SK-N-MC (cell line): Measurements from ENCODE around the gene TRHDE.

Experiments
- EZH2 ChIP-seq: fragments of 200-600 bp; sonication (generic); IDR thresholded peaks from one replicate; pipeline ENCODE4 v1.6.1; 2017; ENCODE audit warnings: antibody characterized with exemption
- FOXP2 ChIP-seq: optimal IDR thresholded peaks from 2 replicates; pipeline ENCODE3; 2011; ENCODE audit warnings: mild to moderate bottlenecking, moderate library complexity; ENCODE audit not compliant: insufficient read depth; ENCODE audit errors: extremely low read length, control extremely low read depth
- POLR2AphosphoS5 ChIP-seq: IDR thresholded peaks from 2 replicates; pipeline ENCODE4 v1.6.1; 2012; ENCODE audit warnings: mild to moderate bottlenecking, low read depth, low read length, borderline replicate concordance

DNA sequence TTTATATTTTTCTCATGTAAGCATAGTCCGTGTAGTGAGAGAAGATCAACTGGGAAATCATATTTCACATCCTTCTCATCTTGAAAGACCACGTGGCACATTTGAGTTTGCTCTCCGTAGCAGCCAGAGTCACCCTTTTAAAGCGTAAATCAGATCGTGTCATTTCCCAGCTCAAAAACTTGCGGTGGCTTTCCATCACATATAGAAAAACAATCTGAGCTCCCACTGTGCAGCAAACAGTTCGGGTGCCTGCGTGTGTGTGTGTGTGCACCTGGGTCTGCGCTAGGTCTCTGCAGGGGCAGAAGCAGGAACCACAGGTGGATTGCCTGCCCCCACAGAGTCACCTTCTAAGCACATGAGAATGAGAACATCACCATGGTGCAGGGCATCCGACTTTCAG, 338.2 kb downstream of the TRHDE start:
- no peak for TF ChIP-seq EZH2
- no peak for TF ChIP-seq POLR2AphosphoS5
- TF ChIP-seq FOXP2: no peak
